HG02981 (cell line): Measurements from ENCODE around the gene DOCK2.

ENCODE experiments used
- ATAC-seq: cut with Tn5 transposase; IDR thresholded peaks from one replicate; pipeline ENCODE4 v1.9.1; 2021; ENCODE audit warnings: mild to moderate bottlenecking, moderate library complexity; ENCODE audit not compliant: unreplicated experiment

DOCK2 gene

GRCh38 chr5:170020423-170020822 is 383.3 kb downstream of the DOCK2 start:
- ATAC-seq, result no peak

- ATAC-seq, result no peak
Measured at GRCh38 chr5:170021506-170021905, 384.4 kb downstream of the DOCK2 start.

- no peak for ATAC-seq
Measured at GRCh38 chr5:170025853-170026252, 388.8 kb downstream of the DOCK2 start.

GRCh38 chr5:170028124-170028523 is 391.0 kb downstream of the DOCK2 start:
- no peak for ATAC-seq

- ATAC-seq, result no peak
Measured at GRCh38 chr5:170034231-170034630, 397.2 kb downstream of the DOCK2 start.

- no peak for ATAC-seq
Measured at GRCh38 chr5:170038241-170038640, 401.2 kb downstream of the DOCK2 start.

- ATAC-seq, result no peak
Measured at GRCh38 chr5:170039830-170040229, 402.8 kb downstream of the DOCK2 start.

- no peak for ATAC-seq
Measured at GRCh38 chr5:170046241-170046640, 409.2 kb downstream of the DOCK2 start.

- ATAC-seq, result no peak
Measured at GRCh38 chr5:170049713-170050112, 412.6 kb downstream of the DOCK2 start.

- ATAC-seq, result no peak
Measured at GRCh38 chr5:170053896-170054295, 416.8 kb downstream of the DOCK2 start.

- no peak for ATAC-seq
Measured at GRCh38 chr5:170055606-170056005, 418.5 kb downstream of the DOCK2 start.

GRCh38 chr5:170056561-170057267 is 419.6 kb downstream of the DOCK2 start:
- ATAC-seq, result no peak

- ATAC-seq, result no peak
Measured at GRCh38 chr5:170057311-170057710, 420.2 kb downstream of the DOCK2 start.

- no peak for ATAC-seq
Measured at GRCh38 chr5:170059221-170059620, 422.1 kb downstream of the DOCK2 start.

GRCh38 chr5:170067152-170067551 is 430.1 kb downstream of the DOCK2 start:
- ATAC-seq, result no peak

- no peak for ATAC-seq
Measured at GRCh38 chr5:170067574-170068170, 430.6 kb downstream of the DOCK2 start.

- no peak for ATAC-seq
Measured at GRCh38 chr5:170069512-170069911, 432.4 kb downstream of the DOCK2 start.

- no peak for ATAC-seq
Measured at GRCh38 chr5:170070556-170071412, 433.7 kb downstream of the DOCK2 start.

- no peak for ATAC-seq
Measured at GRCh38 chr5:170071748-170072147, 434.7 kb downstream of the DOCK2 start.

GRCh38 chr5:170075696-170076095 is 438.6 kb downstream of the DOCK2 start:
- no peak for ATAC-seq

GRCh38 chr5:170076211-170076610 is 439.1 kb downstream of the DOCK2 start:
- ATAC-seq, result no peak

- ATAC-seq, result no peak
Measured at GRCh38 chr5:170076739-170077138, 439.7 kb downstream of the DOCK2 start.
